PC-9 (cell line): Measurements from ENCODE around the gene SOAT2.

Experiments used
- CTCF ChIP-seq: fragments of 200-600 bp; sonication (generic); conservative IDR thresholded peaks from 2 replicates; pipeline ENCODE4 v1.6.1; 2017; ENCODE audit warnings: mixed run types, antibody characterized with exemption, mild to moderate bottlenecking, moderate library complexity
- EZH2 ChIP-seq: fragments of 200-600 bp; sonication (generic); IDR thresholded peaks from 2 replicates; pipeline ENCODE4 v1.8.0; 2017; ENCODE audit warnings: antibody characterized with exemption, low read depth

GRCh38 chr12:53096759-53097158 is 6.5 kb upstream of the SOAT2 start:
- TF ChIP-seq CTCF (no peak), EZH2 (no peak)
